ENCODE results near the gene NDUFA6. TPM values are rescaled to one million over a fixed set of nuclear protein-coding genes. Genes with fewer than 3 reads are reported as not detected.
"Not testable (repeated sequence)": the region's sequence is repeated elsewhere in the genome, so short reads cannot be mapped to it uniquely, and the experiment has no call there.

The NDUFA6 gene
- total RNA-seq, 1 experiment from 2014 or later, result 138 TPM

DNA sequence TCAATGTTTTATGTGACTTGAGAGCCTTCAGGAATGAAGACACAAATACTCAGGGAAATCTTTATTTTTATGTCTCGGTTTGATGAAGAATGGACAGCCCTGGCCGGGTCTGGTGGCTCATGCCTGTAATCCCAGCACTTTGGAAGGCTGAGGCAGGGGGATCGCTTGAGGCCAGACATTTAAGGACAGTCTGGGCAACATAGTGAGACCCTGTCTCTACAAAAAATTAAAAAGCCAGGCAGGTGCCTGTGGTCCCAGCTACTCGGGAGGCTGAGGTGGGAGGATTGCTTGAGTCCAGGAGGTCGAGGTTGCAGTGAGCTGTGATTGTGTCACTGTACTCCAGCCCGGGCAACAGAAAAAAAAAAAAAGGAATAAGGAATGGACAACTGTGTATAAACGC lies 19.1 kb downstream of the NDUFA6 start:
- not testable (repeated sequence) for DNase-seq (ENCODE audit: low spot score)

DNA sequence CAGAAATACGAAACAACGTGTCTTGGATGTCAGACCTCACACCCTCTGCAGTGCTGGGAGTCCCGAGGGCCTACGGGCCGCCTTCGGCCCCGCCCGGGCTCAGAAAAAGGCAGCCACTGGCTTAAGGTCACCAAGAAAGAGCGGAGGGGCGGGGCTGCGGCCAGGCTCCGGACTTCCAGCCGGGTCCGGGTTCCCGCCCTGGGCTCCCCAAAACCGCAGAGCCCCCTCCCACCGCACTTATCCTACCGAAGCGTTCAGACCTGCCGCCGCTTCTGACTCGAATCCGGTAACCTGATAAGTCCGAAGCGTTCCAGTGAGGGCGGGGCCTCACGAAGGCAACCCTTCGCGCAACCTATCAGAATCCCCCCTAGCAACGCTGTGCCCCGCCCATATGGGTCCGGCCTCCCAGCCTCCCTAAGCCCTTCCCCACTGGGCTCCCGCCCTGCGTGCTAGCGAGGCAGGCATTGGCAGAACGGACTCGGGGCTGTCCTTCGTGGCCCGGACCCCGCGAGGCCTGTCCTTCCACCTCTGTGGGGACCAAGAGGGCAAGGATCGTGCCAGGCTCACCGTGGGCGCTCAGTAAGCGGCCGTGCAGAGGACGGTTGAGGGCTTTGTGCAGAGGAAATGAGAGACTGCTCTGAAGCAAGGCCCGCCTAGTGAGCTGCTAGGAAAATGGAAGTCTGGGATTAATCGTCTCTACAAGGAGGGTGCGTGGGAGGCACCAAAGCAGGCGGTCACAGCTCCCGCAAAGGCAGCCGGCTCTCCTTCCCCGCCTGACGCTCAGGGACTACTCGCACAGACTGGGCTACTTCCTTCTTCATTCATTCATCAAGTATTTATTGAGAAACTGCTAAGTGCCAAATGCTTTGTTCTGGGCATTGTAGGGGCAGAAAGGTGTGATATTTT lies 19.8 kb downstream of the NDUFA6 start, which contains the start of gene NAGA:
Gene NAGA (minus strand): TSS at position 296 of the 906 bp plus-strand sequence. CDS start 515 bp downstream, outside the sequence.
- DNase-seq (ENCODE audit: low spot score), result peak; percentile 96

DNA sequence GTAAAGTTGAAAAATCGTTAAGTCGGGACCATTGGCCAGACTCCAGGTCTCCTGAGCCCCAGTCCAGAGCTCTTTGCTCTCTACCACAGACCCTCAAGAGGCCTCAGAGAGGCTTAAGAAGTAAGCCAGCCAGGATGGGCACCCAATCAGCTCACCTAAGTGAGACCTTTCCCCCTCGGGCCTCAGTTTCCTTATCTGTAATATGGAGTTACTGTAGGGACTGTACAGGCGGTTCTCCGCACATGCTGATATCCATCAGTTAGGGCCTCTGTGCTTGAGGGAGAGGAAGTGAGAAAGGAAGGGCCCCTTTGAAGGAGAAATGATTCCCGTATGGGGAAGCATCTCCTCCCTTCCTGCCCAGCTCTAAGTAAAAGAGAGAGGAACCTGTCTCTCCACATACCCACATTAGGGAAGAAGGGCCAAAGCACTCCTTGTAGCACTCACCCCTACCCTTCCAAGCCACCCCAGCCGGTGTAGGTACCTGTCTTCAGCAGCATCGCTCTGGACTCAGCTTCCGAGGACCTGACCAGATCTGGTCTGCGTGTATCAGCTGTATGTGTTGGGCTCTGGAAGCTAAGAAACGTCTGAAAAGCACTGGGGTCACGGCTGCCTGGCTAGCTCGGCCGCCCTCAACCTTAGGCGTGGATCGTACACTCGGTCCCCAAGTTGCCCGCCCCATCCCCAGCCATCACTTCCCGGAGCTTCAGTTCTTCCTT lies 20.6 kb downstream of the NDUFA6 start:
- no peak for DNase-seq (ENCODE audit: low spot score)

DNA sequence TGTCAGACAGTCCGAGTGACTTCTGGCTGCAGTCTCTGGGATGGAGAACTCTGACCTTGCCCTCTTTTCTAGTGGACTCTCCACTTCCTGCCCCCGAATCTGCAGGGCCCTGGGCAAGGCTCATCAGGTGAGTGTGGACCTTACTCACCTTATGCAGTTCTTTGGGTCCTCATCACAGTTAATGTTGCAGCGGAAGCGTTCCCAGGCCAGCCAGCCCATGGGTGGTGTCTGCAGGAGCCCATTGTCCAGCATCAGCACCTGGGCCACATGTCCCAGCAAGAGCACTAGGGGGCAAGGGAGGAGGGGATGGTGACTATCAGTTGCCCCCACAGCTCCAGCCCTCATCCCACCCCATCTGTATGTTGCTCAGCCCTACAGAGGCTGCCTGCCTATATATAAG lies 22.3 kb downstream of the NDUFA6 start:
- no peak for DNase-seq (ENCODE audit: low spot score)

DNA sequence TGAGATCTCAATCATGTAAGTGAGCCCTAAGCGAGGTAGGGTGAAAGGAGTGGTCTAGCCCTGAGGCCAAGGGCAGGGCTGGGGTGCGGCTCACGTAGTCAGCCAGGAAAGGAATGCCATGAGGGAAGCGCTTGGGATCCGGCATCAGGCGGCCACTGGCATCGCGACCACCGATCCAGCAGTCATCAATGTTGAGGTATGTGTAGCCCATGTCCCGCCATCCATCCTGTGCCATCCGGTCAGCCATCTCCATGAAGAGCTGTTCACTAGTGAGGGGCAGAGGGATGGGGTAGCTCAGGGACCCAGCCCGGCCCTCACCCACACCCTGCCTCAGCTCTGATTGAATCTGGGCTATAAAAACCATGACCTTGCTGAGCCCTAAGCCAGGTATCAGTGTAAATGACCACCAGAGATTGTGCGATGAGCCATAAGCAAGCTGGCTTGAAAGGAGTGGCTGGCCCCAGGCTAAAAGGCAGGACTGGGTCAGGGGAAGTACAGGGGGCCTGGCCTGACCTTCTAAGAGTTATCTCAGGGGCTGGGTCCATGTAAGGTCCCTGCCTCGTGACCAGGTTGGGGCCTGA lies 22.8 kb downstream of the NDUFA6 start:
- no peak for DNase-seq (ENCODE audit: low spot score)

DNA sequence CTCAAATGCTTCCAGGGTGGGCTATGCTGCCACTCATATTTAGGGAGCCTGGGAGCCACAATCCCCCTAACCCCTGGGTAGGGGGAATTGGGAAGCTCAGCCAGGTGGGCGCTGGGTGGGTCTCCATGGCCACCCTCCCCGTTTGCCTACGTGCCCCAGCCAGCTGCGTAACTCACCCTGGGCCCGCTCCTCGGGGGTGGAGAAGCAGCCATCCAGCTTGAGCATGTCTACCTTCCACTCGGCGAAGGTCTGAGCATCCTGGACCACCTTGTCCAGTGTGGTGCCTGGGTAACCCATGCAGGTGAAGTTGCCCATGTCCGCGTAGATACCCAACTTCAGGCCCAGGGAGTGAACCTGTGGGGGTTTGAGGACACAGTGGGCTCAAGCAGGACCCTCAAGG lies 23.6 kb downstream of the NDUFA6 start:
- no peak for DNase-seq (ENCODE audit: low spot score)

DNA sequence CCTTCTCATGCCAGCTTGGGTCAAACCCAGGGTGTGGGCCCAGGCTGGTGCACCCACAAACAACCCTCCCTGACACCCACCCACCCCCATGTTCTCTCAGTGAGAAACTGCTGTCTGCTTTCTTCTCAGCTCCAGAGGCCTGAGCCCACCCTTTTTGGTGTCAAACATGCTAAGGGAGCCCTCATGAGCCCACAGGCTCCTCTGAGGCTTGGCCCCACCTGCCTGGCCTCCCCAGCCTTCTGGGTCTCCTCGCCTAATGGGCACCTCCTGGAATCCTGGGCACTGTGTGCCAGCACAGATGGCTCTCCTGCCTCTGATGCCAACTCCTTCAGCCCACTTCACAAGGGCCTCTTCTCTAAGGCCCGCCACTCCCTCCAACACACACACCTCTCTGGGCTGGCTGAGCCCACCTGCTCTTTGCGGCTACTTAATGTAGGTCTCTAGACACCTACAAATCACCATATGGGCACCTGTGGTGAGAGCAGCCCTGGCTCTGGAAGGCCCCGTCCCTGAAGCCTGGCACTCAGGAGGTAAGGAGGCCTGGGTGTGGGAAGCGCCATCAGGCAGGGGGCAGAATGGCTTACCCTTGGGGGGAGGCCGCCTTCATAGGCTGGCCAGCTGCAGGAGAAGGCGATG lies 24.3 kb downstream of the NDUFA6 start:
- no peak for DNase-seq (ENCODE audit: low spot score)

DNA sequence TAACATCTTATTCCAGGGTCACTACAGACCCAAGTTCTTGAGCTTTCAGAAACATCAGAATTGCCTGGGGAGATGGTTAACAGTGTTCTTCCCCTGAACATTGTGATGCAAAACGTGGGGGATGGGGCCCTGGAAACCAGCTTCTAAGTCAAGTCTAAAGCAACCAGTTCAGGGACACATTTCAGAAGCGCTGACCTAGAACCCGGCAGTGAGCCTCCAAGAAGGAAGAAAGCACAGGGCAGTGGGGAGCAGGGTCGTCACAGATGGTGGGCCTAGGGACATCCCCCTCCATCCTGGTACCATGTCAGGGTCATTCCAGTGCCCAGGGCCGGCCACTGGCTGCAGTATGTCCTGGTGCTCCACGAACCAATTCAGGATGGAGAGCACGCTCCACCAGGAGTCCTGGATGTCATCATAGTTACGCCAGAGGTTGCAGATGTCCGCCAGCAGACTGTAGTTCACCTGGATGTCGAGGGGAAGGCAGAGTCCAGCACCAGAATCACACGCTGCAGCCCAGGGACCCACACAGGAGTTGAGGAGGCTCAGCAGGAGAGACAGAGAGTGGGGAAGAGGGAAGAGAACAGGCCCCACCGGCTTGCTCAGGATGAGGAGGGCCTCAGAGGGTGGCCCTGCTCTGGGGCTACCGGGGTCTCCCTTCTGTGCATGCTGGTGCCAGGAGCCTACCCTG lies 25.0 kb downstream of the NDUFA6 start:
- DNase-seq (ENCODE audit: low spot score), result no peak

DNA sequence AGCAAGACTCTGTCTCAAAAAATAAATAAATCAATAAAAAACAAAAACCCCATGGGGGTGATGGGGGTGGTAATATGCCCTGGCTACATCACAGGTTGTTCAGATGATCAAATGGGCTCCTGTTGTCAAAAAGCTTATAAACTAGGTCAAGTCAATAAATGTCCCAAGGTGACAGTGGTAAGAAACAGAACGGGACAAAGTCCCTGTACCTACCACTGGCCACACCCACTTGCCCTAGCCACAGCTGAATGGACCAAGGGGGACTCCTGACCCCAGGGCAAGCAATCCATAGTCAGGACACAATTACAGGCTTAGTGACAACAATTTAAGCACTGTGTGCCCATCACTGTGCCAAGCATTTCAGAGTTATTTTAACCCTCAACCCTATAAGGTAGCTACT lies 25.9 kb downstream of the NDUFA6 start:
- DNase-seq (ENCODE audit: low spot score), result no peak

DNA sequence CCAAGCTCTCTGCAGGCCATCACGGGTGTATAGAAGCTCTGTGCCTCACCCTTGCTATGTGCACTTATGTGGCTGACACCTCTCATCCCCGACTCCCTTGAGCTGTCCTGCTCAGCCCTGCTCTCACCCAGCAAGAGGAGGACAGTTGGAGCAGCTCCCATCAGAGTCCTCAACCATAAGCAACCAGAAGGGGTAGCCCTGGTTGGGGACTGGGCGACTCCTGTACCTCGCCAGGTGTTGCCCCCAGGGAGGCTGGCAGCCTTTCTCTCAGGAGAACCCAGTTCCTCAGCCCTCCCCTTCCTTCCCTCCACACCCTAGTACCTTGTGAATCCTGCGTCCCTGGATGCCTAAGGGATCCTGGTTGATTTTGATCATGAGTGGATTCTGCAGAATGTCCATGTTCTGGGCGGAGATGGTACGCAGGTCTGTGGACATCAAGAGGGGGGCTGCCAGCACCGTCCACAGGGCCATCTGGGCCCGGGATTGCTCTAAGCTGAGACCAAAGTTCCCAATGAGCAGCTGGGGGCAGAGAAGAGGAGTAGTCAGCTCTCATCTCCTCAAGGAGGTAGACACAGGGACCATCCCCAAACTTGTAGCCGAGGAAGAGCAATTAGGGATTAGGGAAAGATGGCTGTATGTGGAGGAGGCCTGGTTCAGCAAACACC lies 27.9 kb downstream of the NDUFA6 start:
- DNase-seq (ENCODE audit: low spot score), result no peak

DNA sequence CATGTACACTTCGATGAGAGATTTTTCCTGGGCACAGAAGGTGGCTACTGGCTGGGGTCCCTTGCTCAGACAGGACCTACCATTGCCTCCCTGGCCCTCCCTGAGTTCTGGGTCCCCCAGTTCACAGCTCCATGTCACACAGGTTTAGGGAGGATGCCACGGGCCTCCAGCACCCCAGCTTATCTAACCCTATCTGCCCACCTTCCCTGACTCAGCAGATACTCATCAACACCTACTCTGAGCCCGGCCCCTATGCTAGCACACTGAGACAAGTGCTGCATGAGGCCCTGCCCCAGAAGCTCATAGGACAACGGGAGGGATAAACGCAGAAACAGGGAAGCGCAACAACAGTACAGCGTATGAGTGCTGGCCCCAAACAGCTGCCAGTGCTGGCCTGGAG lies 29.5 kb downstream of the NDUFA6 start:
- no peak for DNase-seq (ENCODE audit: low spot score)

DNA sequence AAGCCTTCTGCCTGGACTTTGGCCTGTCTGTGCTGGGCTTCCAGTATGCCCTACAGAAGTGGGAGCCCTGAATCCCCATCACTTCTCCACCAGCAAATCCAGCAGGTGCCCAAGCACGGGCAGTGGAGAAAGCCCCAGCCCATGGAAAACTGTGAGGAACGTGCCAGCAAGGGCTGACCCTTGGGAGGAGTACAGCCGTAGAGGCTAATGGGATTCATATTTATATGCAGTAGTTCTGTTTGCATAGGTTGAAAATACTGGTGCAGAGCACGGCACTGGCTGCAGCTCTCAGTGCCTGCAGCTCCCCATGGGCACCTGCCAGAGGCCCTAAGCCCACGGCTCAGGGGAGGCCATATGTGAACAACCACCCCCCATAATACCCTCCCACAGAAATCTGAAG lies 30.1 kb downstream of the NDUFA6 start:
- DNase-seq (ENCODE audit: low spot score), result no peak

DNA sequence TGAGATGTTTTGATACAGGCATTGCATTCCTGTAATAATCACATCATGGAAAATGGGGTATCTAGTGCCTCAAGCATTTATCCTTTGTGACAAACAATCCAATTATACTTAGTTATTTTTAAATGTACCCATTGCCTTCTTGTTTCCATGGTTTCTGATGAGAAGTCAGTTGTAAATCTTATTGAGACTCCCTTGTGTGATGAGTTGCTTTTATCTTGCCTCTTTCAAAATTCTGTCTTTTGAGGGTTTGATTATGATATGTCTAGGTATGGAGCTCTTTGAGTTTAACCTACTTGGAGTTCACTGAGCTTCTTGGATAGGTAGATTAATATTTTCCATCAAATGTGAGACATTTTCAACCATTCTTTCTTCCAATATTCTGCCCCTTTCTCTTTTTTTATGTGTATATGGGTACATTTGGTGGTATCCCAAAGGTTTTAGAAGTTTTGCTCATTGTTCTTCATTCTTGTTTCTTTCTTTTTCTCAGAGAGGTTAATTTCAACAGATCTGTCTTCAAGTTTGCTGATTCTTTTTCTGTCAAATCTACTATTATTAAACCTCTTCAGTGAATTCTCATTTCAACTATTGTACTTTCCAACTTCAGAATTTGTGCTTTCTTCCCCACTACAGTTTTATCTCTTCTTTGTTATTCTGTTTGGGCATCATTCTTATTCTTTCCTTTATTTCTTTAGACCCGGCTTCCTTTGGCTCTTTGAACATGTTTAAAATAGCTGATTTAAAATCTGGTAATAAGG lies 33.6 kb downstream of the NDUFA6 start:
- DNase-seq (ENCODE audit: low spot score), result no peak

DNA sequence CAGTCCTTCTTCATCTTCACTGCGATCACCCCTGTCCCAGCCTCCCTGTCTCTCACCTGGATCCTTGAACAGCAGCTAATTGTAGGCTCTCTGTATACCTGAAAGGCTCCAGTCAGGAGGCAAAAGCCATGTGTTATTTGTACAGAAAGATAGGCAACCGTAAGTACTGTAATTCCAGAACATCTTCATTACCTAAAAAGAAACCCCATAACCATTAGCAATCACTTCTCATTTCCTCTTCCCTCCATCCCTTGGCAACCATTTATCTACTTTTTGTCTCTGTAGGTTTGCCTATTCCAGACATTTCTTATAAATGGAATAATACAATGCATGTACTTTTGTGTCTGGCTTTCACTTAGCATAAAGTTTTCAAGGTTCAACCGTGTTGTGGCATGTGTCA lies 37.8 kb downstream of the NDUFA6 start:
- no peak for DNase-seq (ENCODE audit: low spot score)

DNA sequence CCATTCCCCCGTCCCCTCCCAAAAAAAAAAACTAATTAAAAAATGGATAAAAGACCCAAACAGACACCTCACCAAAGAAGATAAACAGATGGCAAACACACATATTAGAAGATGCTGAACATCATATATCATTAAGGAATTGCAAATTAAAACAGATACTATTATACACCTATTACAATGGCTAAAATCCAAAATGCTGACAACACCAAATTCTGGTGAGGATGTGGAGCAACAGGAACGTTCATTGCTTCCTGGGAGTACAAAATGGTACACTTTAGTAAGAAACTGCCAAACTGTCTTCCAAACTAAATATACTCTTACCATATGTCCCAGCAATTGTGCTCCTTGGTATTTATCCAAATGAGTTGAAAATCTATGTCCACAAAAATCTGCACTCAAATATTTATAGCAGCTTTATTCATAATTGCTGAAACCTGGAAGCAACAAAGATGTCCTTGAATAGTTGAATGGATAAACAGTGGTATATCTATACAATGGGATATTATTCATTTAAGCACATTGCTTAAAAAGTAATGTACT lies 39.9 kb downstream of the NDUFA6 start:
- DNase-seq (ENCODE audit: low spot score), result no peak

DNA sequence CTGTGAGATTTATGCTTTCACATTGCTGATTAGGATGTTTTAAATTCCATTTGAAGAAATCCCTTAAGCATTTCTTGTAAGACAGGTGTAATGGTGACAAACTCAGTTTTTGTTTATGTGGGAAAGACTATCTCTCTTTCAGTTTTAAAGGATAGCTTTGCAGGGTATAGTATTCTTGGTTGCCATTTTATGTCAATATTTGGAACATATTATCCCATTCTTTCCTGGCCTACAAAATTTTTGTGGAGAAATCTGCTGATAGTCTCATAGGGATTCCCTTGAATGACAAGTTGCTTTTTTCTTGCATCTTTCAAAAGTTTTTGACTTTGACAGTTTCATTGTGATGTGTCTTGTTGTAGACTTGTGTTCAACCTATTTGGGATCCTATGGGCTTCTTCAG lies 48.8 kb downstream of the NDUFA6 start:
- DNase-seq (ENCODE audit: low spot score), result no peak

DNA sequence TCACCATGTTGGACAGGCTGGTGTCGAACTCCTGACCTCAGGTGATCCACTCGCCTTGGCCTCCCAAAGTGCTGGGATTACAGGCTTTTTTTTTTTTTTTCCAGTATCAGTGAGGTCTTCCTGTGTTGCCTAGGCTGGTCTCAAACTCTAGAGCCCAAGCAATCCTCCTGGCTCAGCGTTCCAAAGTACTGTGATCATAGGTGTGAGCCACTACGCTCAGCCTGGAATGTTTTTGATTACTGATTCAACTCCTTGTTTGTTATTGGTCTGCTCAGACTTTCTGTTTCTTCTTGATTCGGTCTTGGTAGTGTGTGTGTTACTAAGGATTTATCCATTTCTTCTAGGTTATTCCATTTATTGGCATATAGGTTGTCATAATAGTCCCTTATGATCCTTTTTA lies 51.3 kb downstream of the NDUFA6 start:
- no peak for DNase-seq (ENCODE audit: low spot score)
